Spleen (tissue), 11 donors: ENCODE results near the gene NR2E3. TPM values are rescaled to one million over a fixed set of nuclear protein-coding genes. Genes with fewer than 3 reads are reported as not detected.

Experiments used
- DNase-seq: peaks from one replicate; pipeline ENCODE4 v3.0.0-alpha.2; 2020
- H3K27ac ChIP-seq, 8 donors: fragments of 200-600 bp; sonication (generic) in 7 of 8; 1 replicate in 4 of 8; 2 replicates in 4 of 8; pipeline versions ENCODE4 v1.5.0 to v1.8.0; 2016 to 2021; ENCODE audit warnings: inconsistent platforms in 4 of 8, mild to moderate bottlenecking in 4 of 8, moderate library complexity in 1 of 8
- H3K27me3 ChIP-seq, 7 donors: fragments of 200-600 bp; sonication (generic) in 6 of 7; replicated peaks in 1 of 7; 1 replicate in 4 of 7; 2 replicates in 3 of 7; pipeline versions ENCODE4 v1.5.0 to v1.8.0; 2016 to 2021; ENCODE audit warnings: inconsistent platforms in 3 of 7, mild to moderate bottlenecking in 1 of 7
- H3K36me3 ChIP-seq, 6 donors: fragments of 200-600 bp; sonication (generic) in 5 of 6; 1 replicate in 4 of 6; 2 replicates in 2 of 6; pipeline versions ENCODE4 v1.5.0 to v1.8.0; 2016 to 2021; ENCODE audit warnings: inconsistent platforms in 2 of 6
- H3K4me1 ChIP-seq, 6 donors: fragments of 200-600 bp; sonication (generic) in 5 of 6; 1 replicate in 3 of 6; 2 replicates in 3 of 6; pipeline versions ENCODE4 v1.5.0 to v1.8.0; 2016 to 2021; ENCODE audit warnings: inconsistent platforms in 3 of 6
- H3K4me3 ChIP-seq, 8 donors: fragments of 200-600 bp; sonication (generic) in 7 of 8; 1 replicate in 4 of 8; 2 replicates in 4 of 8; pipeline versions ENCODE4 v1.5.0 to v1.8.0; 2016 to 2021; ENCODE audit warnings: inconsistent platforms in 4 of 8, mild to moderate bottlenecking in 4 of 8, moderate library complexity in 2 of 8
- H3K9me3 ChIP-seq, 8 donors: fragments of 200-600 bp; sonication (generic) in 7 of 8; 1 replicate in 4 of 8; 2 replicates in 4 of 8; pipeline versions ENCODE4 v1.5.0 to v1.8.0; 2016 to 2021; ENCODE audit warnings: inconsistent platforms in 4 of 8
- POLR2A ChIP-seq, 3 donors: fragments of 450-650 bp; IDR thresholded peaks; one replicate each; pipeline ENCODE4 v1.5.1; 2017; ENCODE audit warnings: antibody characterized with exemption in 3 of 3, mild to moderate bottlenecking in 1 of 3
- POLR2AphosphoS5 ChIP-seq, 3 donors: sonication (generic); formaldehyde crosslinking; IDR thresholded peaks; one replicate each; pipeline ENCODE4 v1.5.1; 2017; ENCODE audit warnings: antibody characterized with exemption in 3 of 3
- WGBS, 5 donors: extraction: QIAGEN DNeasy Blood & Tissue Kit in 3 of 5; methylation state at CpG; one replicate each; pipeline versions ENCODE4 v1.1.5 to v1.1.7; 2013 to 2018; 5-methylcytosine and 5-hydroxymethylcytosine counted together
- intact Hi-C: fragments of 100-400 bp; cut with DNase I; formaldehyde crosslinking; loops from one replicate; pipeline ENCODE4 v1.15.0; 2023; ENCODE audit warnings: low total_unique reads
- polyA plus RNA-seq, 3 donors: library from polyadenylated mRNA; stranded (reverse); fragments of 200-250 nt; gene quantifications; one replicate each; pipeline ENCODE4 v1.2.1, GENCODE V29; 2013
- total RNA-seq, 7 donors: library from RNA; depleted of rRNA in 3 of 7; stranded (reverse); fragments of >200 nt in 3 of 7; fragmentation: NEBNext Ultra II Directional in 4 of 7; extraction: Animal tissue kit (Norgen Biotek cat#: 25700) in 4 of 7; gene quantifications; one replicate each; pipeline versions ENCODE4 v1.1.0 to v1.2.1, GENCODE V29; 2016 to 2021
- TF ChIP-seq, protein P1 (sequence below), 11 experiments: fragments of 200-600 bp in 7 of 11; fragments of 450-650 bp in 4 of 11; sonication (generic) in 4 of 11; IDR thresholded peaks in 8 of 11; conservative IDR thresholded peaks in 3 of 11; 1 replicate in 7 of 11; 2 replicates in 4 of 11; pipeline versions ENCODE4 v1.4.0 to v1.8.0; 2016 to 2021; ENCODE audit warnings: antibody characterized with exemption in 11 of 11, inconsistent platforms in 4 of 11, mild to moderate bottlenecking in 1 of 11
- donor health status: healthy with polysubstance abuse.
- donor health status: DM: no; HTN: no; CAD: no; lungs with moderate emphysema.
- donor health status: DM: no; HTN: no; CAD: no.
- donor health status: Bipolar disorder and iron deficiency.
- donor health status: healthy.
- donor health status: DM: no; HTN: no; CAD: no.
- donor health status: DM: yes; HTN: yes; CAD: no.

The NR2E3 gene
- total and polyA plus RNA-seq, 10 donors = 0.10 to 0.68 TPM; not detected in 8

DNA sequence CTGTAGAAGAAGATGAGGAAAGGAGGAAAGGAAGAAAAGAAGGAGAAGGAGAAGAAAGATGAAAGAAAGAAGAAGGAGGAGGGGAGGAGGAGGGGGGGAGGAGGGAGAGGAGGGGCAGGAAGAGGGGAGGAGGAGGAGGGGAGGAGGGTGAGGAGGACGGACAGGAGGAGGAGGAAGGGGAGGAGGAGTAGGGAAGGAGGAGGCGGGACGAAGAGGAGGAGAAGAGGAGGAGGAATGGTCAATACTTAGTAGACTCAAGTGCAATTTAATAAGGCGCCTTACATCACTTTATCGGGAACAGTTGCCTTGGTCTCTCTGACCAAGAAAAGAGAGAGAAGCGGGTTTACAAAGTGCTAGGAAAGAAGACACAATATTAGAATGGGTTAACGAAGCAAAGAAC is 23.7 kb upstream of the NR2E3 start:
- Histone ChIP-seq H3K27me3 (peaks cover 0 to 32% (median 0%) of the 10 kb centered on the region in 7 donors), H3K4me1 (no peaks in the 10 kb centered on the region), H3K9me3 (no peaks in the 10 kb centered on the region), H3K36me3 (no peaks in the 10 kb centered on the region), H3K4me3 (no peak overlapping the region), H3K27ac (no peak overlapping the region)
- DNase-seq = no peak
- intact Hi-C loops = no loop called here
- TF ChIP-seq, protein P1, sequence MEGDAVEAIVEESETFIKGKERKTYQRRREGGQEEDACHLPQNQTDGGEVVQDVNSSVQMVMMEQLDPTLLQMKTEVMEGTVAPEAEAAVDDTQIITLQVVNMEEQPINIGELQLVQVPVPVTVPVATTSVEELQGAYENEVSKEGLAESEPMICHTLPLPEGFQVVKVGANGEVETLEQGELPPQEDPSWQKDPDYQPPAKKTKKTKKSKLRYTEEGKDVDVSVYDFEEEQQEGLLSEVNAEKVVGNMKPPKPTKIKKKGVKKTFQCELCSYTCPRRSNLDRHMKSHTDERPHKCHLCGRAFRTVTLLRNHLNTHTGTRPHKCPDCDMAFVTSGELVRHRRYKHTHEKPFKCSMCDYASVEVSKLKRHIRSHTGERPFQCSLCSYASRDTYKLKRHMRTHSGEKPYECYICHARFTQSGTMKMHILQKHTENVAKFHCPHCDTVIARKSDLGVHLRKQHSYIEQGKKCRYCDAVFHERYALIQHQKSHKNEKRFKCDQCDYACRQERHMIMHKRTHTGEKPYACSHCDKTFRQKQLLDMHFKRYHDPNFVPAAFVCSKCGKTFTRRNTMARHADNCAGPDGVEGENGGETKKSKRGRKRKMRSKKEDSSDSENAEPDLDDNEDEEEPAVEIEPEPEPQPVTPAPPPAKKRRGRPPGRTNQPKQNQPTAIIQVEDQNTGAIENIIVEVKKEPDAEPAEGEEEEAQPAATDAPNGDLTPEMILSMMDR (IDR thresholded peaks at IDR 0.05 in 8 of 11, conservative IDR thresholded peaks at IDR 0.05 in 3 of 11) = no peak
- TF ChIP-seq POLR2A (IDR thresholded peaks at IDR 0.05) (no peak), POLR2AphosphoS5 (IDR thresholded peaks at IDR 0.05) (no peak)
- WGBS, 5 donors = 76 to 79% (median 78%) methylated on average over 7 of the region's 7 CpGs

DNA sequence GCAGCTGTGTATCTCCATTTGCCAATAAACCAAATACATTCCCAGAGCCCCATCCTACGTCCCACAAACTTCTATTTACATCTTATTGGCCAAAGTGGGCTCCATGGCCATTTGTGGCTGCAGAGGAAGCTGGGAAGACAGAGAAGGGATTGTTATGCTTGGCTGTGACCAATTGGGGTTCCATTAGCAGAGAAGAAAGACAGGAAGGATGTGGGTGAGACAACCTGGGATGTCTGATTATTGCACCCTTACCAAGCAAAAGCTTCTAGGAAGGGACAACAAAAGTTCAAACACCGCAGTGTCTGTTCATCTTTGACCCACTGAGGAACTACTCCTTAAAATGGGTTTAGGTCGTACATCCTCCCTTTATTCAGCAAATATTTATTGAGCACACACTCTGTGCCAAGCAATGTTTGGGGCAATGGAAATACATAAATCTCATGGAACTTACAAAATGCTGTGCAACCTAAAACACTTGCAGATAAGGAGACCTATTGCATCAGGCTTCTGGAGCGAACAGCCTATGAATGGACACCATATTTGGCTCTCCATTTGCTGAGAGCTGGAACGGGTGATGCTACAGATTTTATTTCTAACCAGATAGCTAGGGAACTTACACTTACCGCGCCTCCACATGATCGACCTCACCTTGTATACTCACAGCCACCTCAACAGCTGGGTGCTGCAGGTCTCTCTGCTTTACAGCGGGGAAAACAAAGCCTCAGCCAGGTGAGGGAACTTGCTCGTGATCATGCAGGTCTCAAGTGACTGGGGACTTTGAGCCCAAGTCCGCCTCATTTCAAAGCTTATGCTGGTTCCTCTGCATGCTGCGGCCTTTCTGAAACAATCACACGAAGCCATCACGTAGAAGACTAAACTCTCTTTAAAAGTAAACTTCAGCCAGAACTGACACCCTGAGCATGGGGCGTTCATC is 21.4 kb upstream of the NR2E3 start:
- intact Hi-C loops = no loop called here
- no peaks in the 10 kb centered on the region for H3K9me3 ChIP-seq
- peaks cover 0 to 23% (median 0%) of the 10 kb centered on the region in 7 donors for H3K27me3 ChIP-seq
- no peak for DNase-seq
- 85 to 91% (median 88%) methylated on average over 15 of the region's 15 CpGs for WGBS, 5 donors
- H3K36me3 ChIP-seq = no peaks in the 10 kb centered on the region
- H3K4me1 ChIP-seq = no peaks in the 10 kb centered on the region
- TF ChIP-seq POLR2A (IDR thresholded peaks at IDR 0.05) (no peak), POLR2AphosphoS5 (IDR thresholded peaks at IDR 0.05) (no peak)
- TF ChIP-seq, protein P1 (IDR thresholded peaks at IDR 0.05 in 8 of 11, conservative IDR thresholded peaks at IDR 0.05 in 3 of 11) = no peak
- H3K27ac ChIP-seq = no peak overlapping the region
- no peak overlapping the region for H3K4me3 ChIP-seq

DNA sequence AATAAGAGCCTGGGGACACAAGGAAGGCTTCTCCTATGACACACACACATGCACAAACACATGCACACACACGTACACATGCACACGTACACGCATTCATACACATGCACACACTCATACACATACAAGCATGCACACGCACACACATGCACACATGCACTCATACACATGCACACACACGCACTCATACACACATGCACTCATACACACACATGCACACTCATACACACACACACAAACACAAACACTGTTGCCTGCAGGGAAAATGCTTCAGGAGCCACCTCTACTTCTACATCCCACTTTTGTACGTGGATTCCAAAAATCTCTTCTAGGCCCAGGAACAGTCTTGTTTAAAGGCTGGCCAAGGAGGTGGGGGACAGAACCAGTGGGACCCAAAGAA is 20.7 kb upstream of the NR2E3 start:
- Histone ChIP-seq H3K27me3 (peaks cover 0 to 16% (median 0%) of the 10 kb centered on the region in 7 donors), H3K4me1 (no peaks in the 10 kb centered on the region), H3K27ac (no peak overlapping the region), H3K36me3 (no peaks in the 10 kb centered on the region), H3K4me3 (no peak overlapping the region), H3K9me3 (no peaks in the 10 kb centered on the region)
- no peak for DNase-seq
- 84 to 96% (median 93%) methylated on average over 6 of the region's 6 CpGs for WGBS, 5 donors
- intact Hi-C loops = no loop called here
- no peak for TF ChIP-seq POLR2A (IDR thresholded peaks at IDR 0.05)
- TF ChIP-seq, protein P1 (IDR thresholded peaks at IDR 0.05 in 8 of 11, conservative IDR thresholded peaks at IDR 0.05 in 3 of 11) = no peak
- no peak for TF ChIP-seq POLR2AphosphoS5 (IDR thresholded peaks at IDR 0.05)

DNA sequence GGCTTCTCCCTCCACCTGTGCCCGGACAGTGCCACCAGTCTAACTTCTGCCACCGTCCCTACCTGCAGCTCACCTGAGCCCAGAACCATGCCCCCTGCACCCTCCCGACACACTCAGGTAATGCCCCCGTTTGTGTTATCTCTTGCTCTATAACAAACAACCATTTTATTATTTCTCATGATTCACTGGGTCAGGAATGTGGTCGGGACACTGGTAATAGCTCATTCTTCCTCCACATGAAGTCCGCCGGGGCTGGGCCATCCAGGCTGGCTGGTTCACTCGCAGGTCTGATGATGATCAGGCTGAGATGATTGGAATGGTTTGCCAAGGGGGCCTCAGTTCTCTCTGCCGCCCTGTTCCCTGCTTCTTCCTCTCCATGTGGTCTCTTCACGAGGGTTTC is 20.3 kb upstream of the NR2E3 start:
- H3K27ac ChIP-seq = no peak overlapping the region
- WGBS, 5 donors = 78 to 85% (median 81%) methylated on average over 10 of the region's 10 CpGs
- no peaks in the 10 kb centered on the region for H3K36me3 ChIP-seq
- H3K4me3 ChIP-seq = no peak overlapping the region
- H3K9me3 ChIP-seq = no peaks in the 10 kb centered on the region
- H3K27me3 ChIP-seq = peaks cover 0 to 12% (median 0%) of the 10 kb centered on the region in 7 donors
- H3K4me1 ChIP-seq = no peaks in the 10 kb centered on the region
- TF ChIP-seq POLR2A (IDR thresholded peaks at IDR 0.05) (no peak), POLR2AphosphoS5 (IDR thresholded peaks at IDR 0.05) (no peak)
- TF ChIP-seq, protein P1 (IDR thresholded peaks at IDR 0.05 in 8 of 11, conservative IDR thresholded peaks at IDR 0.05 in 3 of 11) = no peak
- DNase-seq = no peak
- intact Hi-C loops = no loop called here
